GM21367 (cell line): ENCODE results near the gene DCDC2.
"Not testable (repeated sequence)": the region's sequence is repeated elsewhere in the genome, so short reads cannot be mapped to it uniquely, and the experiment has no call there.

ENCODE experiments used
- ATAC-seq: cut with Tn5 transposase; IDR thresholded peaks from one replicate; pipeline ENCODE4 v1.9.1; 2021; ENCODE audit not compliant: unreplicated experiment

DCDC2 gene

DNA sequence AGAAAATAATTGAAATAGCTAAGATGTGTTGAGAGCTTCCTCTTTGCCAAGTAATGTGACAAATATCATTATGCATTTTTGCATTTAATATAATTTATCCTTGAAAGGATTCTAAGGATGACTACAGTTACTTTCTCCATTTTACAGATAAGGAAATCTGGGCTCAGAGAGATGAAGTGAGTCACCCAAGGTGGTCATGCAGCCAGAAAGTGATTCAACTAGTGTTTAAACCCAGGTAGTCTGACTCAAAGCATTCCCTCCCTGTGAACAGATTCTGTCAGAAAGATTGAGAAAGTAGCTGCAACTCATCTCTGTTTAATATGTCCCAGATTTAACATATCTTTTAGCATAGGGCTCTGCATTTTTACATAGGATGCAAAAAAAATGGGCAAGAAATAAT is 203.7 kb downstream of the DCDC2 start:
- no peak for ATAC-seq

DNA sequence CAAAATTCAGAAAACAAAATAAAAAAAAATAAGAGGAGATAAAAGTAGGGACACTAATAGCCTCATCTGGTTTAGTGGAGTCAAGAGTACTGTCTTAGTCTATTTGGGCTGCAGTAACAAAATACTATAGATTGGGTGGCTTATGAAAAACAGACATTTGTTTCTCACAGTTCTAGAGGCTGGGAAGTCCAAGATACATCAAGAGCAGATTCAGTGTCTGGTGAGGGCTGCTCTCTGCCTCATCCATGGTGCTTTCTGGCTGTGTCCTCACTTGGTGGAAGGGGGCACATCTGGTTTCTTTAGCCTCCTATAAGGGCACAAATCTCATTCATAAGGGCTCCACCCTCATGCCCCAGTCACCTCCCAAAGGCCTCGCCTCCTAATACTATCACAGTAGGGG is 205.8 kb downstream of the DCDC2 start:
- no peak for ATAC-seq

- no peak for ATAC-seq
Observed at GRCh38 chr6:24149836-24150235, 208.0 kb downstream of the DCDC2 start.

GRCh38 chr6:24149296-24149695 is 208.6 kb downstream of the DCDC2 start:
- no peak for ATAC-seq

GRCh38 chr6:24148684-24149083 is 209.2 kb downstream of the DCDC2 start:
- no peak for ATAC-seq

DNA sequence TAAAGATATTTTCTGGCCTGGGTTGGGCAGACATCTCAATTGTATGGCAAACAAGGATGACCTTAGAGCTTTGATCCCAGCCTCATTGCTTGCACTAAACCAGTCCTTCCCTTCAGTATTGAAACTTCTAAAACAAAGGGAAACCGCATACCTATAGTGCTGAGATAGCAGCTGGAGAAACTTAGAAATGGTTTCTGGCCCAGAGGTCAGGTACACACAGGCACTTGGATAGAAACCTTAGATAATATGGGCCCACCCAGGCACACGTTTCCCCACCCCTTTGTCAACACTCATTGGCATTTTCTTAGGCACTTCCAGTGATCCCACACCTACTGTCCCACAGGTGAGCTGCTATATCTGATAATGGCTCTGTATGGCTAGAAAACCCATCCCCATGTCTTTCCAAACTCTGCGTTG is 209.7 kb downstream of the DCDC2 start:
- ATAC-seq = no peak

DNA sequence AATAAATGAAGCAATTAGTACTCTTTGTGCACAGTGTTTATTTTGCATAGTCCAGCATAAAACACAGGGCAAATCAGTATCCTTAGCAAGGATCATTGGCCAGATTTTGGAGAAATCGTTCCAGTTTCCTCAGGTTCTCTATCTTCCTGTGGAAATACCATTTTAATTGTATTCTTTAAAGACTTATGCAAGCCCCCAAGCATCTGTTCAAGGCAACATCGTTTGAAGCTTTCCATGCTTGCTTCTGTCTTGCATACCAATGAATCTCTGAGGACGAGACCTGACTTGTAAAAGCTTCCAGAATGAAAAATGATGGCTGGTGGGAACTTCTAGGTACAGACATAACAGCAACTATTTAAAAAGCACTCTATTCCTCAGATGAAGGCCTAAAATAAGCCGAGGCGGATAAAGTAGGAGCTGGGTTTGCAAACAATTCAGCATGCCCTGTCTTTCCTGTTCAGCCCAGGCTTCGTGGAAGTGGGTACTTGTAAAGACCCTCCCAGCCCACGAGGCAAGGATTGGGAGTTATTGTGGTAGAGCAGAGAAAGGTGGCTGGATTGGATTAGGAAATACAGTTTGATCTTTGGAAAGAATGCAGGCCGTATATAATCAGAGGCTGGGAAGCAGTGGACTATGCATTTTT is 210.2 kb downstream of the DCDC2 start:
- ATAC-seq = no peak

- ATAC-seq = no peak
Observed at GRCh38 chr6:24146871-24147270, 211.0 kb downstream of the DCDC2 start.

DNA sequence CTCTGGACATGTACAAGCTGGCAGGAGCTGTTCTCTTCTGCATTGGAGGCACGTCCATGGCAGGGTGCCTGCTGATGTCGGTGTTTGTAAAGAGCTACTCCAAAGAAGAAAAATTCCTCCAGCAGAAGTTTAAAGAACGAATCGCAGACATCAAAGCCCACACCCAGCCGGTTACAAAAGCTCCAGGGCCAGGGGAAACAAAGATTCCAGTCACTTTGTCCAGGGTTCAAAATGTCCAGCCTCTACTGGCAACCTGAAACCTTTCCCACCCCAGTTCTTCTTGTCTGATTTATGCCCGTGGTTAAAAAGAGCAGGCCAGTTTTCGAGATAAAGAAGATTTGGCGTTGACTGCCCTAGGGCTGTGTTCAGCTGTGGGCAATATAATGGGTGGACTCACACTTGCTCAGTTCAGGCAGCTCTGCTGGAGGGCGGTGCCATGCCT is 212.1 kb downstream of the DCDC2 start:
- ATAC-seq = no peak

- not testable (repeated sequence) for ATAC-seq
Observed at GRCh38 chr6:24142733-24143132, 215.1 kb downstream of the DCDC2 start.

DNA sequence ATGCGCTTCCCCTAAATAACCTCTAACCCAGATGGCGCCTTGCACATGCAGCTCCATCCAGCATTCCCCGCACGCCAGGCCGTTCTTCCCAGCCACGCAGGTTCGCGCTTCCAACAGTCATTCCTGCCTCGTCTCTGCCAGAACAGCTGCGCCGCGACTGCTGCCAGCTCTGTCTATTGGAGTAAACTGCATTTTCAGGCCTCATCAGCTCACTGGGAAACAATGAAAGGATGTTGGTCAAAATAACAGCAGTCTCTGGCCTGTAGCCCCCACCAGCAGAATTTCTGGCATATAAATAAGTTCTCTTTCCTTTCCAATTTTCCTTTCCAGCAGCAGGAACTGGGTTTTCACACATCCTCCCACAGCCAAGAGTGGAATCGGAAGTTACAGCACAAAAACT is 217.3 kb downstream of the DCDC2 start:
- no peak for ATAC-seq

DNA sequence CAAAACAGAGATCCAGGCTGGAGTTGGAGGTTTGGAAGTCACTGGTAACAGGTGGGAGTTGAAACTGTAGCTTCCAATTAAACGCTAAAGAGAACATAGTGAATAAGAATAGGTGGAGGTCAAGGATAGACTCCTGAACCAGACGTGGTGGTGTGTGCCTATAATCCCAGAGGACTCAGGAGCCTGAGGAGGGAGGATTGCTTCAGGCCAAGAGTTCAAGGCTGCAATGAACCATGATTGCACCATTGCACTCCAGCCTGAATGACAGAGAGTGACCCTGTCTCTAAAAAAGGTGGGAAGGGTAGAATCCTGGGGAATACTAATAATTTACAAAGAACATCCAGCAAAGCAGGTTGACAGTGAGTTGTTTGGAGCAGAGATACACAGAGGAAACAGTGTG is 218.2 kb downstream of the DCDC2 start:
- no peak for ATAC-seq

- no peak for ATAC-seq
Observed at GRCh38 chr6:24139080-24139479, 218.8 kb downstream of the DCDC2 start.

- no peak for ATAC-seq
Observed at GRCh38 chr6:24131751-24132150, 226.1 kb downstream of the DCDC2 start.

DNA sequence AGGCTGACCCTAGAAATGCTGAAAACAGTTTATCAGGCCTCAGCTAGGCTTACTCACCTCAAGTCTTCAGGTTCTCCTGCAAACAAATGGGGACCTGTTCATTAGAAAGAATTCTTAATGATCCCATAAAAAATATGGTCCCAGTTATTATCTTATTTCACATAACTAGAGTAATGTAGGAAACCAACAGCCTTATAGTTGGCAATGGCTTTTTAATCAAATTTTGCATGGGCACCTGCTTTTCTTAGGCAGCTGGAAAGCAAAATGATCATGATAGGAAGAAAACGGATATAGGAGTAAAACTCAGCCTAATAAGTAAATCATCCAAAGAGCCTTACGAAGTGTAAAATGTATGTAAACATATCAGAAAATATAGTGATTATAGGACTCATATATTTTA is 230.5 kb downstream of the DCDC2 start:
- no peak for ATAC-seq

DNA sequence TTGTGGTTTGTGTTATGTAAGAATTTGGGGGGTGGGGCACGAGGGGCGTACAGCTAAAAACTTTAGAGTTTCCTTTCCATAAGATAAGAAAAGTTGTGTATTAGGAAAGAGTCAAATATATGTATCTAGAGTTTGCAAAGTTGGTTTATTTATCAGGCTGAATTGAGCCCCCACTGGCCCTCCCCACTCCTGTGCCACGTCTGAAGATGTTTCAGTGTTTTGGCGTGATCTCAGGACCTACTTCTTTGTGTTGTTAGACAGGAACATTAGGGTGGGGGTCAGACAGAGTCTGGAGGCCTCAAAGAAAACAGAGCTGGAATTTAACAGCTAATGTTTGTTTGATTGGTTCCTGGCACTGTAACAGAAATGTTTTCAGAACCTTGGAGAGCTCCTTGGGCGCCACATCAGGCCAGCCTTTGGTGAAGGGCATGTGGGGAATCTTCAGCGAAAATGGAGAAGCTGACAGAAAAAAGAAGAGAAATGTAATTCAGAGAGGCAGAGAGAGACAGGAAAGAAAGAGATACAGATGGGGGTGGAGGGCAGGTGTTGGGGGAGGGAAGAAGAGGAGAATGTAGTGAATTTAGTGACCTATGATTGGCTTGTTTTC is 231.2 kb downstream of the DCDC2 start:
- ATAC-seq = peak; percentile 55

DNA sequence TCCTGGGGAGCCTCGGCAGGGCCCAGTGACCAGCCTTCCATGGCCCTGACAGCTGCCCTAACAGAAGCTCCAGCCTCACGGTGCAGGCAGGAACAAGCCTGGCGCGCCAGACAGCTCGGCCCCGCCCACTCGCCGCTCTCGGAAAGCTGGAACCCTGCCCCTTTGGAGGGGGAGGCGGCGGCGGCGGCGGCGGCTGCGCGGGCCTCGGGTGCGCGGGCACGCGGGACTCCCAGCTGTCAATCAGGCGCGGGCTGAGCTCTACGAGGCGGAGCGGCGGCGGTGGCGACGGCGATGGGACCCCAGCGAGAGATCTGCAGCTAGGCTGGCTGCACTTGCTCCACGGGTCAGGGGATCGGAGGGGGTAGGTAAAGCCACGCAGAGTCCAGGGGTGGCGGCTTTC is 231.9 kb downstream of the DCDC2 start, which contains the start of gene NRSN1:
TSS of gene NRSN1 (plus strand) at position 236 of the 400 bp plus-strand sequence. CDS start 8,113 bp downstream, outside the sequence.
- no peak for ATAC-seq

DNA sequence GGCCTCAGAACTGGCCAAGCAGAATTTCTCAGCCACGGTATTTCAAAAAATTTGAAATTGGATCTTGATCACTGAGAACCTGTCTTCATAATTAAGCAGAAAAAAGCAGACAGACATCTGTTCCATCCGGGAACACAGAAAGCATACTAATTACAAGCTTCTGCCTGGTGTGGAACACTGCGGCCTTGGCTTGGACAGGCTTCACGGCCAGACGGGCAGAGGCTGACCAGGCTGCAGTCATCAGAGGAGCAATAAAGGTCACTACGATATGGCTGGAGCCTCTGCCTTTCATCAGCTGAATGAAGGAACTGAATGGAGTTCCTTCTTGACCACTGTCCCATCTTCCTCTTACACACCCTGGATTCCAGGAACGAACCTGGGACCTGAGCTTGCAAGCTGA is 235.7 kb downstream of the DCDC2 start:
- ATAC-seq = no peak
